HCT116 (cell line): ENCODE results near the gene TYW1. TPM values are rescaled to one million over a fixed set of nuclear protein-coding genes. Genes with fewer than 3 reads are reported as not detected.

ENCODE experiments used
- ATAC-seq: fragments of 200-7000 bp; cut with Tn5 transposase; 2 replicates; pipeline ENCODE4 v1.9.1; 2020; ENCODE audit warnings: mild to moderate bottlenecking, moderate library complexity
- BruUV-seq: library from RNA; stranded (reverse); fragments of 400-500 nt; replicated peaks from 2 replicates; lab custom pipeline; 2021; lab: Mats Ljungman, UMichigan
- CTCF ChIA-PET: fragments of 300-600 bp; sonication (Branson Sonifier 250); formaldehyde crosslinking; loops from one replicate; lab custom pipeline; 2021; ENCODE audit warnings: antibody characterized with exemption; lab: Charles Lee
- POLR2A ChIA-PET: fragments of 300-600, 350-600 bp; sonication (Branson Sonifier 250); formaldehyde crosslinking; loops from one replicate; lab custom pipeline; 2021; ENCODE audit warnings: antibody characterized with exemption; lab: Charles Lee
- RAD21 ChIA-PET, 2 experiments: fragments of 300-600 bp; sonication (Branson Sonifier 250); formaldehyde crosslinking; loops; one replicate each; lab custom pipeline; 2023; ENCODE audit warnings: low total read pairs in 2 of 2; ENCODE audit not compliant: uncharacterized antibody in 2 of 2, unreplicated experiment in 2 of 2, low non-redundant PET in 1 of 2; lab: Charles Lee
- DNase-seq: peaks from one replicate; pipeline ENCODE4 v3.0.0-alpha.2; 2010; ENCODE audit warnings: low read depth, low spot score
- H2AFZ ChIP-seq: fragments of 200-600 bp; shearing (Covaris generic), sonication (generic); 2 replicates; pipeline ENCODE4 v1.6.1; 2017; ENCODE audit warnings: low read depth, mixed run types, mixed read lengths, antibody characterized with exemption, low read length; ENCODE audit not compliant: poor library complexity, severe bottlenecking
- H3K27ac ChIP-seq: 2 replicates; pipeline ENCODE4 v1.5.1; 2012; ENCODE audit warnings: low read depth, low read length
- H3K27me3 ChIP-seq: fragments of 200-600 bp; sonication (generic); 2 replicates; pipeline ENCODE4 v1.6.1; 2016; ENCODE audit warnings: mixed run types, low read length, mixed read lengths; ENCODE audit not compliant: insufficient read depth
- H3K36me3 ChIP-seq, 2 experiments: fragments of 200-500 bp in 1 of 2; fragments of 200-600 bp in 1 of 2; sonication (Bioruptor generic) in 1 of 2; sonication (generic) in 1 of 2; 2 replicates each; pipeline versions ENCODE4 v1.5.1 to v1.6.1; 2014 to 2016; ENCODE audit warnings: low read length in 2 of 2, inconsistent platforms in 1 of 2, mixed read lengths in 1 of 2, mixed run types in 1 of 2; ENCODE audit not compliant: insufficient read depth in 2 of 2, control insufficient read depth in 1 of 2
- H3K4me1 ChIP-seq, 2 experiments: fragments of 200-600 bp in 1 of 2; sonication (generic) in 1 of 2; 2 replicates each; pipeline versions ENCODE4 v1.5.1 to v1.6.1; 2012 to 2017; ENCODE audit warnings: low read length in 2 of 2, inconsistent platforms in 1 of 2, mild to moderate bottlenecking in 1 of 2, mixed read lengths in 1 of 2, mixed run types in 1 of 2, moderate library complexity in 1 of 2; ENCODE audit not compliant: insufficient read depth in 2 of 2, control insufficient read depth in 1 of 2
- H3K4me2 ChIP-seq: fragments of 200-600 bp; sonication (generic); 2 replicates; pipeline ENCODE4 v1.6.1; 2017; ENCODE audit warnings: mixed run types, low read length, mixed read lengths
- H3K4me3 ChIP-seq, 2 experiments: fragments of 200-600 bp in 1 of 2; sonication (generic) in 1 of 2; replicated peaks in 1 of 2; 2 replicates each; pipeline ENCODE4 v1.5.1; 2011 to 2016; ENCODE audit warnings: low read length in 2 of 2, control low read depth in 1 of 2, low read depth in 1 of 2, mild to moderate bottlenecking in 1 of 2, mixed read lengths in 1 of 2, mixed run types in 1 of 2
- H3K79me2 ChIP-seq: fragments of 200-600 bp; sonication (generic); 2 replicates; pipeline ENCODE4 v1.6.1; 2017; ENCODE audit warnings: mild to moderate bottlenecking, mixed run types, low read length, moderate library complexity, mixed read lengths; ENCODE audit not compliant: insufficient read depth
- H3K9ac ChIP-seq: fragments of 200-600 bp; sonication (generic); 2 replicates; pipeline ENCODE4 v1.6.1; 2016; ENCODE audit warnings: low read length, mixed read lengths
- H3K9me2 ChIP-seq: fragments of 200-600 bp; sonication (generic), shearing (Covaris generic); 2 replicates; pipeline ENCODE4 v1.6.1; 2017; ENCODE audit warnings: mixed run types, mild to moderate bottlenecking, moderate library complexity; ENCODE audit not compliant: insufficient read depth
- H3K9me3 ChIP-seq, 2 experiments: fragments of 200-500 bp in 1 of 2; fragments of 200-600 bp in 1 of 2; sonication (Bioruptor generic) in 1 of 2; sonication (generic) in 1 of 2; 2 replicates each; pipeline ENCODE4 v1.6.1; 2014 to 2017; ENCODE audit warnings: low read length in 2 of 2, mixed read lengths in 2 of 2, inconsistent platforms in 1 of 2, low read depth in 1 of 2, mild to moderate bottlenecking in 1 of 2, mixed run types in 1 of 2, moderate library complexity in 1 of 2; ENCODE audit not compliant: control insufficient read depth in 1 of 2, insufficient read depth in 1 of 2
- H4K20me1 ChIP-seq: fragments of 200-600 bp; sonication (generic), shearing (Covaris generic); 2 replicates; pipeline ENCODE4 v1.6.1; 2017; ENCODE audit warnings: mixed run types, mild to moderate bottlenecking, moderate library complexity; ENCODE audit not compliant: insufficient read depth
- ATF3 ChIP-seq: IDR thresholded peaks from 2 replicates; pipeline ENCODE4 v1.6.1; 2012
- CBX3 ChIP-seq: IDR thresholded peaks from 2 replicates; pipeline ENCODE4 v1.6.1; 2012; ENCODE audit warnings: low read depth
- CTCF ChIP-seq, 3 experiments: fragments of 200-600 bp in 1 of 3; sonication (generic) in 1 of 3; IDR thresholded peaks in 2 of 3; conservative IDR thresholded peaks in 1 of 3; 2 replicates each; pipeline ENCODE4 v1.5.1; 2012 to 2017; ENCODE audit warnings: low read depth in 2 of 3, low read length in 2 of 3, antibody characterized with exemption in 1 of 3, borderline replicate concordance in 1 of 3, control low read depth in 1 of 3, mild to moderate bottlenecking in 1 of 3, mixed read lengths in 1 of 3, mixed run types in 1 of 3, moderate library complexity in 1 of 3; ENCODE audit not compliant: insufficient read depth in 1 of 3
- EZH2 ChIP-seq: fragments of 200-600 bp; sonication (generic); IDR thresholded peaks from 2 replicates; pipeline ENCODE4 v1.6.1; 2017; ENCODE audit warnings: antibody characterized with exemption, mixed run types
- FOSL1 ChIP-seq: IDR thresholded peaks from 2 replicates; pipeline ENCODE4 v1.6.1; 2012; ENCODE audit warnings: low read depth
- MAX ChIP-seq: IDR thresholded peaks from 2 replicates; pipeline ENCODE4 v1.6.1; 2012
- POLR2AphosphoS5 ChIP-seq: IDR thresholded peaks from 2 replicates; pipeline ENCODE4 v1.6.1; 2011; ENCODE audit warnings: mild to moderate bottlenecking, low read depth, low read length, moderate library complexity
- SP1 ChIP-seq: IDR thresholded peaks from 2 replicates; pipeline ENCODE4 v1.6.1; 2012; ENCODE audit warnings: low read depth
- ZBTB33 ChIP-seq: IDR thresholded peaks from 2 replicates; pipeline ENCODE4 v1.6.1; 2011; ENCODE audit warnings: mild to moderate bottlenecking, low read length, moderate library complexity; ENCODE audit not compliant: insufficient replicate concordance; ENCODE audit errors: extremely low read depth
- ZNF274 ChIP-seq: fragments of 200-500 bp; sonication (Bioruptor generic); IDR thresholded peaks from 2 replicates; pipeline ENCODE4 v1.6.1; 2014; ENCODE audit warnings: mild to moderate bottlenecking, low read depth, low read length, inconsistent platforms
- intact Hi-C: fragments of 100-400 bp; cut with micrococcal nuclease; formaldehyde crosslinking; loops from 2 replicates; pipeline ENCODE4 v1.10.0; 2022
- total RNA-seq: library from RNA; stranded (reverse); gene quantifications from one replicate; pipeline ENCODE4 v1.2.1, GENCODE V29; 2021; ENCODE audit not compliant: unreplicated experiment

Gene TYW1
- total RNA-seq, 1 experiment from 2014 or later = 16.6 TPM

GRCh38 chr7:66950311-66950710 is 46.3 kb upstream of the TYW1 start:
- ATAC-seq = no peak
- no peaks in the 10 kb centered on the region for H3K9me3 ChIP-seq
- no peak for DNase-seq
- ChIA-PET POLR2A (no interaction called here), CTCF (no interaction called here), RAD21 (no interaction called here)
- H3K4me3 ChIP-seq = no peak overlapping the region
- no peaks in the 10 kb centered on the region for H3K9me2 ChIP-seq
- H3K4me2 ChIP-seq = no peak overlapping the region
- peaks cover 33 to 44% of the 10 kb centered on the region in 2 experiments for H3K36me3 ChIP-seq
- peaks cover 4% of the 10 kb centered on the region; the same call in 1 of the 2 replicates for H3K79me2 ChIP-seq
- TF ChIP-seq SP1 (no peak), CTCF (IDR thresholded peaks at IDR 0.05 in 2 of 3, conservative IDR thresholded peaks at IDR 0.05 in 1 of 3; ENCODE audit: borderline replicate concordance in 1 of 3, insufficient read depth in 1 of 3, low read depth in 2 of 3, low read length in 2 of 3) (no peak), POLR2AphosphoS5 (no peak), EZH2 (no peak), CBX3 (no peak), MAX (no peak), ZNF274 (no peak), ATF3 (no peak), ZBTB33 (no peak), FOSL1 (no peak)
- H2AFZ ChIP-seq = no peak overlapping the region
- no peak overlapping the region for H3K9ac ChIP-seq
- intact Hi-C loops = no loop called here
- H4K20me1 ChIP-seq = no peaks in the 10 kb centered on the region
- no peak overlapping the region for H3K27ac ChIP-seq
- peaks cover 12 to 22% of the 10 kb centered on the region in 2 experiments for H3K4me1 ChIP-seq
- no TSS peak for BruUV-seq
- H3K27me3 ChIP-seq = no peaks in the 10 kb centered on the region
